ENCODE measurements around the gene VWA5B1.

DNA sequence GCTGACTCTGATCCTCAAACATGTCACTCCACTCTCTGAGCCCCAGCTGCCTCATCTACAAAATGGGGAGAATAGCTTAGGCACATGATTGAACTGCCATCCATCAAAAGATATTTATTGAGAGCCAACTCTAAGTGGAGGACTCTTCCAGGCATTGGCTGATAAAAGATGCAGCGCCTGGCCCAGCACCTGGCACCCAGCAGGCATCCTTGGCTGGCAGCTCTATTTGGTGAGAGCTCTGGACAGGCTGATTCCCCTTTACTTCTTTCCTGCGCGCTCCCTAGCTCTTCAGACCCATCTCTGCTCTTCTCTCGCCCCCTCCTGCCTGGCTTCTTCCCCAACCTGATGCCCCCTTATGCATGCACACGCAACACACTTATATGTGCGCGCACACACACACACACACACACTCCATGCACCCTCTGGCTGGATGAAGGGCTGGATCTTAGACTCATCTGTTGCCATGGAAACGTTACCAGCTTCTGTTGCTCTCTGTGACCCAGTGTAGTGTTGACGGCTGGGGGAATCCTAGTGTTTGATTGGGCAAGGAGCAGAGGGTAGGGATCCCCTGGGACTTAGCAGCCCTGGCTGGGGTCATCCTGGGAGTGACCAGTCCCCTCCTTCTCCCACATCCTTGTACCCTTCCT lies 49.3 kb downstream of the VWA5B1 start:
- TF ChIP-seq CREB1 (IDR thresholded peaks at IDR 0.05) (0 out of 2 replicates have a peak, but pooled peaks have one; percentile 26), TEAD4 (IDR thresholded peaks at IDR 0.05; ENCODE audit: low read depth, low read length) (no peak), POLR2A (IDR thresholded peaks at IDR 0.05; ENCODE audit: control extremely low read depth in 1 of 2, low read depth in 2 of 2, low read length in 2 of 2) (no peak), TCF12 (IDR thresholded peaks at IDR 0.05; ENCODE audit: low read depth, low read length) (no peak), RFX5 (IDR thresholded peaks at IDR 0.05; ENCODE audit: borderline replicate concordance, low read depth, low read length) (peak; percentile 84)

Measured in H1 (cell line).